Measurements from ENCODE around the gene PTGR1. TPM values are rescaled to one million over a fixed set of nuclear protein-coding genes. Genes with fewer than 3 reads are reported as not detected.

Gene PTGR1
- total and polyA plus RNA-seq, 4 experiments from 2014 or later: 0.36 to 0.55 (median 0.47) TPM; not detected in 1

DNA sequence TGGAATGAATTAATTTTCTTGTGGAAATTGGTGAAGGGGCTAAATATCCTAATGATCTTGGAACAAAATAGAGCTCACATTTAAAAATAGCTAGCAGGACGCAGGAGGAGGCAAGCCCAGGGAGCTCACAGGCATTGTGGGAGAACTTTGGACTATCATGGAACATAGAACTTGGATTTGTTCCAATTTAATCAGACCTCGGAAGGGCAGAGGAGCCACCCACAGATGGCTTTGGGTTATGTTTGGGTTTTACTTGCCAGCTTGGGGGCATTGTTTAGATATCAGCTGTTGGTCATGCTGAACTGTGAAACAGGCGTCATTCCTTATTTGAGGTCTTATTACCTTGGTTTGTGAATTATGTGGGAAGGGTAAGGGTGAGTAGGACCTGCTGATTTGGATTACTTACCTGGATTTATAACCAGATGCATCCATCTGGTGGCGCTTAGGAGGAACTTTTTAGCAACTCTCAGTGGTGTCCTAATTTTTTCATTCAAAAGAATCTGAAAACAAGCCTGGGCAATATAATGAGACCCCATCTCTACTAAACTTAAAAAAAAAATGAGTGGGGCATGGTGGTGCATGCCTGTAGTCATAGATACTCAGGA, 14.1 kb upstream of the PTGR1 start:
- no peak for DNase-seq
- no peaks in the 10 kb centered on the region for H3K27me3 ChIP-seq (ENCODE audit: insufficient read depth, low read length)
- H3K9me3 Mint-ChIP-seq: no peaks in the 10 kb centered on the region
- no peaks in the 10 kb centered on the region for H3K4me1 ChIP-seq (ENCODE audit: insufficient read depth, low read length)
- no peaks in the 10 kb centered on the region for H3K9me3 ChIP-seq (ENCODE audit: control insufficient read depth in 1 of 2, low read length in 2 of 2)
- ChIA-PET CTCF (ENCODE audit: partially characterized antibody) (interaction anchor here (2.0 kb wide), 1 partner anchor 7 kb away, joined by 11 read pairs; no protein-coding TSS in a partner anchor), POLR2A (ENCODE audit: partially characterized antibody) (no interaction called here)
- H3K27ac Mint-ChIP-seq: no peak overlapping the region
- H3K27me3 Mint-ChIP-seq: peaks cover 26 to 31% of the 10 kb centered on the region in 2 donors
- H3K36me3 Mint-ChIP-seq: no peaks in the 10 kb centered on the region
- no peaks in the 10 kb centered on the region for H3K36me3 ChIP-seq (ENCODE audit: insufficient read depth, low read length)
- intact Hi-C loops (cut with micrococcal nuclease): no loop called here
- no peaks in the 10 kb centered on the region for H3K4me1 Mint-ChIP-seq
- H3K4me3 Mint-ChIP-seq: no peak overlapping the region
- H3K27ac ChIP-seq (ENCODE audit: low read depth, low read length): no peak overlapping the region
- no peak overlapping the region for H3K4me3 ChIP-seq (ENCODE audit: low read length in 2 of 2)

DNA sequence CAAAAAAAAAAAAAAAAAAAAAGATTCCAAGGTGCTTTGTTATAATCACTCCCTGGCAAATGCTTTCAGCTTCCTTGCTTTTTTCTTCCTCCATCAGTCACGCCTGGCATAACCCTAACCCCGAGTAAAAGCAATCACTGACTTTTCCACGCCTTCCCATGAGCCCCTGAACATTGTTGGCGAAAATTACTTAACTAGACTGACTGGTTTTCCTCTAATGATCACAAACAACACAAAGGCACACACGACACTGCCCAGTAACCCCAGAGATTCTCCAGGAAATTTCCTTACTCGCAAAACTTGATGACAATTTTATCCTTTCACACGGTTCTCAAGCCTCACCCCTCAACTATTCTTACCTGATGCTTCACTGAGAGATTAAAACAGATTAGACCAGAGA, 11.4 kb upstream of the PTGR1 start:
- Histone ChIP-seq H3K36me3 (ENCODE audit: insufficient read depth, low read length) (no peaks in the 10 kb centered on the region), H3K27ac (ENCODE audit: low read depth, low read length) (no peak overlapping the region), H3K9me3 (ENCODE audit: control insufficient read depth in 1 of 2, low read length in 2 of 2) (no peaks in the 10 kb centered on the region), H3K27me3 (ENCODE audit: insufficient read depth, low read length) (no peaks in the 10 kb centered on the region), H3K4me1 (ENCODE audit: insufficient read depth, low read length) (no peaks in the 10 kb centered on the region), H3K4me3 (ENCODE audit: low read length in 2 of 2) (no peak overlapping the region)
- ChIA-PET CTCF (ENCODE audit: partially characterized antibody) (interaction anchor here (1.3 to 1.5 kb wide), 2 partner anchors 11 to 13 kb away, joined by 4 to 6 read pairs; no protein-coding TSS in a partner anchor), POLR2A (ENCODE audit: partially characterized antibody) (no interaction called here)
- Mint-ChIP-seq H3K27me3 (peaks cover 26 to 31% of the 10 kb centered on the region in 2 donors), H3K4me3 (no peak overlapping the region), H3K36me3 (no peaks in the 10 kb centered on the region), H3K4me1 (no peaks in the 10 kb centered on the region), H3K27ac (no peak overlapping the region), H3K9me3 (no peaks in the 10 kb centered on the region)
- intact Hi-C loops (cut with micrococcal nuclease): no loop called here
- DNase-seq: no peak

DNA sequence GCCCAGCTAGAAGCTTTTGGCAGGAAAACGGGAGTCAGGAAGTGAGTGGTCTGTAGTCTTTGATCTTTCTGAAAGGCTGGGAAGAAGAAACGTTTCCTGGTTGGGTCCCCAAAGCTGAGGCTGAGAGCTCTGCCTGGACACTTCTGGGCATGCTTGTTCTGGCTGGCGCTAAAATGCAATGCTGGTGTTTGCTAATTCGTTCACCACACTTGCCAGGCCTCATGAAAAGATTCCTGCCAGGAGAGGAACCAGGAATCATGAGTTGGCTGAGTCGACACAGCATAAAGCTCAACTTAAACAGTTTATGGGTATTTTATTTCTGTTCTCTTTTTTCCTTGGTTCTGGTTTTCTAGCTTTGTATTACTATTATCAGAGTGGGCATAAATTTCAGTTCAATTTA, 10.7 kb upstream of the PTGR1 start:
- no peak overlapping the region for H3K4me3 Mint-ChIP-seq
- no peaks in the 10 kb centered on the region for H3K27me3 ChIP-seq (ENCODE audit: insufficient read depth, low read length)
- peaks cover 0 to 1% (median 0%) of the 10 kb centered on the region in 4 donors for H3K4me1 Mint-ChIP-seq
- no peak overlapping the region for H3K27ac ChIP-seq (ENCODE audit: low read depth, low read length)
- no peaks in the 10 kb centered on the region for H3K36me3 ChIP-seq (ENCODE audit: insufficient read depth, low read length)
- H3K4me3 ChIP-seq (ENCODE audit: low read length in 2 of 2): no peak overlapping the region
- H3K4me1 ChIP-seq (ENCODE audit: insufficient read depth, low read length): no peaks in the 10 kb centered on the region
- ChIA-PET POLR2A (ENCODE audit: partially characterized antibody) (no interaction called here), CTCF (ENCODE audit: partially characterized antibody) (interaction anchor here (1.3 to 1.5 kb wide), 2 partner anchors 11 to 12 kb away, joined by 4 to 6 read pairs; no protein-coding TSS in a partner anchor)
- no peaks in the 10 kb centered on the region for H3K9me3 ChIP-seq (ENCODE audit: control insufficient read depth in 1 of 2, low read length in 2 of 2)
- intact Hi-C loops (cut with micrococcal nuclease): no loop called here
- H3K27ac Mint-ChIP-seq: no peak overlapping the region
- no peaks in the 10 kb centered on the region for H3K36me3 Mint-ChIP-seq
- no peaks in the 10 kb centered on the region for H3K9me3 Mint-ChIP-seq
- peaks cover 26 to 30% of the 10 kb centered on the region in 2 donors for H3K27me3 Mint-ChIP-seq
- no peak for DNase-seq

DNA sequence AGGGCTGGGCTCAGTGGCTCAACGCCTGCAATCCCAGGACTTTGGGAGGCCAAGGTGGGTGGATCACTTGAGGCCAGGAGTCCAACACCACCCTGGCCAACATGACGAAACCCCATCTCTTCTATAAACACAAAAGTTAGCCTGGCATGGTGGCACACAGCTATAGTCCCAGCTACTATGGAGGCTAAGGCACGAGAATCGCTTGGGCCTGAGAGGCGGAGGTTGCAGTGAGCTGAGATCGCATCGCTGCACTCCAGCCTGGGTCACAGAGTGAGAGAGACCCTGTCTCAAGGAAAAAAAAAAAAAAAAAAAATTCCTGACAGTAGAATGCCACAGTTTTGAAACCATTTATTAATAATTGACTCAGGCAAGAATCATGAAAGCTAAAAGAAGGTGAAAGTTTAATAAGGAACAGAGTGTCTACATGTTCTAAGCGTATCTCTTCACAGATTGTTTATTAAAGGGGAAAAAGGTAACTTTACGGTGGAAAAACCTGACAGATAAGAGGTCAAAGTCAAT, 5.7 kb upstream of the PTGR1 start:
- Mint-ChIP-seq H3K36me3 (no peaks in the 10 kb centered on the region), H3K4me1 (peaks cover 0 to 1% (median under 1%) of the 10 kb centered on the region in 4 donors), H3K27ac (no peak overlapping the region), H3K27me3 (peaks cover 13 to 23% of the 10 kb centered on the region in 2 donors), H3K9me3 (no peaks in the 10 kb centered on the region), H3K4me3 (no peak overlapping the region)
- intact Hi-C loops (cut with micrococcal nuclease): no loop called here
- CTCF ChIA-PET (ENCODE audit: partially characterized antibody): interaction anchor here (1.0 kb wide), 1 partner anchor 470 kb away, joined by 4 read pairs; no protein-coding TSS in a partner anchor
- Histone ChIP-seq H3K36me3 (ENCODE audit: insufficient read depth, low read length) (no peaks in the 10 kb centered on the region), H3K9me3 (ENCODE audit: control insufficient read depth in 1 of 2, low read length in 2 of 2) (no peaks in the 10 kb centered on the region), H3K4me1 (ENCODE audit: insufficient read depth, low read length) (no peaks in the 10 kb centered on the region), H3K27me3 (ENCODE audit: insufficient read depth, low read length) (no peaks in the 10 kb centered on the region), H3K4me3 (ENCODE audit: low read length in 2 of 2) (no peak overlapping the region), H3K27ac (ENCODE audit: low read depth, low read length) (no peak overlapping the region)
- DNase-seq: no peak
- POLR2A ChIA-PET (ENCODE audit: partially characterized antibody): interaction anchor here (0.6 kb wide), 1 partner anchor 33 kb away, joined by 3 read pairs; no protein-coding TSS in a partner anchor

DNA sequence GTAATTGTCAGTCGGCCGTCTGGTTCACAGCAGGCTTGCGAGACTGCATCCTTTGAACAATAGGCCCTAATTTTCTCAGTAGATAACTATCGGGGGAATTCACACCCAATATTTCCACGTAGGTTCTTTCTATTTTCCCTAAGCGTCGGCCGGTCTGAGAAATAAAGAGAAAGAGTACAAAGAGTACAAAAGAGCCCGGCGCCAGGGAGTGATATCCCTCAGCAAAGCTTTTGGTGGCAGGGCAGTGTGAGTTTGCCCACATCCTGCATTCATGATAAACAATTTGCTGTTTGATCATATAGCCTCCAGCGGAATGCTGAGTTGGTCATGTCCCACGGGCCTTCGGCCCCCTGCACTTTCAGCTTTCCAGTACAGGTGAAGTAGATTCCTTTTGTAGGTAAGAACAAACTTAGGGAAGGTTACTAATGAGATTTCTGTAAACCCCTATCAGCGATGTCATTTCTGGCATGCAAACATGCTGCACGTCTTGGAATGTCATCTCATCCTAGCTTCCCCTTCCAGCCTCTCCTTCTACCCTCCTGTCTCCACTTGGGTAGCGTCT, 4.7 kb upstream of the PTGR1 start:
- peaks cover 3% of the 10 kb centered on the region for H3K27me3 ChIP-seq (ENCODE audit: insufficient read depth, low read length)
- no peaks in the 10 kb centered on the region for H3K9me3 ChIP-seq (ENCODE audit: control insufficient read depth in 1 of 2, low read length in 2 of 2)
- H3K27ac ChIP-seq (ENCODE audit: low read depth, low read length): no peak overlapping the region
- Mint-ChIP-seq H3K36me3 (no peaks in the 10 kb centered on the region), H3K9me3 (no peaks in the 10 kb centered on the region), H3K27me3 (peaks cover 14 to 24% of the 10 kb centered on the region in 2 donors), H3K4me1 (peaks cover 4 to 11% (median 6%) of the 10 kb centered on the region in 4 donors), H3K4me3 (no peak overlapping the region), H3K27ac (no peak overlapping the region)
- CTCF ChIA-PET (ENCODE audit: partially characterized antibody): no interaction called here
- POLR2A ChIA-PET (ENCODE audit: partially characterized antibody): no interaction called here
- intact Hi-C loops (cut with micrococcal nuclease): no loop called here
- peaks cover 7% of the 10 kb centered on the region for H3K4me1 ChIP-seq (ENCODE audit: insufficient read depth, low read length)
- DNase-seq: no peak
- H3K36me3 ChIP-seq (ENCODE audit: insufficient read depth, low read length): no peaks in the 10 kb centered on the region
- no peak overlapping the region for H3K4me3 ChIP-seq (ENCODE audit: low read length in 2 of 2)

DNA sequence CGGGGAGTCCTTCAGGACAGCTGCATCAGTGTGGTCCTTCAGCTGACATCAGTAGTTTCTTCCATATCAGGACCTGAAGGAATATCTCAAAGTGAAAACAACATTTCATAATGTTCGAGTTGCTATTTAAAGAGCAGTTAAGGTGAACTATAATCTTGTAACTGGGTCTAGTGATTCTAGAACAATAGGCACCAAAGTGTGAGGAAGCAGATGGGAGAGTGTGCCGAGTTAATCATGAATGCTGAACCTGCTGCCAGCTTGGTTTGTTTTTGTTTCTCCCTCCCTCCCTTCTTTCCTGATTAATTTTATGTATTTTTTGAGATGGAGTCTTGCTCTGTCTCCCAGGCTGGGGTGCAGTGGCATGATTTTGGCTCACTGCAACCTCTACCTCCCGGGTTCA, 3.6 kb upstream of the PTGR1 start:
- Histone ChIP-seq H3K27me3 (ENCODE audit: insufficient read depth, low read length) (peaks cover 6% of the 10 kb centered on the region), H3K9me3 (ENCODE audit: control insufficient read depth in 1 of 2, low read length in 2 of 2) (no peaks in the 10 kb centered on the region), H3K4me1 (ENCODE audit: insufficient read depth, low read length) (peaks cover 15% of the 10 kb centered on the region), H3K4me3 (ENCODE audit: low read length in 2 of 2) (no peak overlapping the region), H3K36me3 (ENCODE audit: insufficient read depth, low read length) (no peaks in the 10 kb centered on the region), H3K27ac (ENCODE audit: low read depth, low read length) (no peak overlapping the region)
- intact Hi-C loops (cut with micrococcal nuclease): no loop called here
- H3K4me3 Mint-ChIP-seq: no peak overlapping the region
- no peaks in the 10 kb centered on the region for H3K36me3 Mint-ChIP-seq
- DNase-seq: no peak
- no peaks in the 10 kb centered on the region for H3K9me3 Mint-ChIP-seq
- ChIA-PET POLR2A (ENCODE audit: partially characterized antibody) (no interaction called here), CTCF (ENCODE audit: partially characterized antibody) (interaction anchor here (1.3 kb wide), 1 partner anchor 18 kb away, joined by 4 read pairs; no protein-coding TSS in a partner anchor)
- peaks cover 10 to 22% (median 12%) of the 10 kb centered on the region in 4 donors for H3K4me1 Mint-ChIP-seq
- H3K27me3 Mint-ChIP-seq: peaks cover 17 to 28% of the 10 kb centered on the region in 2 donors
- H3K27ac Mint-ChIP-seq: no peak overlapping the region

DNA sequence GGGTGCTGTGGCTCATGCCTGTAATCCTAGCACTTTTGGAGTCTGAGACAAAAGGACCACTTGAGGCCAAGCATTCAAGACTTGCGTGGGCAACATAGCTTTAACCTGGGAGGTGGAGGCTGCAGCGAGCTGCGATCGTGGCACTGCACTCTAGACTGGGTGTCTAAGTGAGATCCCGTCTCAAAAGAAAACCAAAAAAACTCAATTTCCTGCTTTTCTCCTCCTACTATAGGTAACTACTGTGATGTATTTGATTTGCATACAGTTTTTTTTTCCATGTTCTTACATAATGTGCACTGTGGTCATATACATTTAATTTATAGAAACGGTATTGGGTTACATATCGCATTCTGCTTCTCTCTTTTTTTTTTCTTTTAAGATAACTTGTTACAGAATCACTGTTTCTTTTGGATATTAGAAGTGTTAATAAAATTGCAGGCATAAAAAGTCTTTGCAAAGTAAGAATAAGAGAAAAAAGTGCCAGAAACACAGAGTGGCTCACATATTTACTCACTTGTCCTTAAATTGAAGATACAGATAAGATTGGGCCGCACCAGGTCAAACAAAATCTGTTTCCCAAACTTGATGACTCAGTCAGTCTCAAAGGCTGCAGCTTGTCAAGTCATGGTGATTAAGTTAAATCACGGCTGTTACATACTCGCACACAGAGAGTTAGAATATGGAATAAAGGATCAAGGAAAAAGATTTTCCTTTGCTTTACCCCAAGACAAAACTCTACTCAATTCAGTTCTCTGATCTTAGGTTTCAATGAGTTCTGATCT, 2.0 kb upstream of the PTGR1 start:
- Mint-ChIP-seq H3K4me3 (peak overlapping the region in 2 of 8 donors; percentile 52 to 56), H3K36me3 (no peaks in the 10 kb centered on the region), H3K27me3 (peaks cover 19 to 27% of the 10 kb centered on the region in 2 donors), H3K9me3 (no peaks in the 10 kb centered on the region), H3K27ac (no peak overlapping the region), H3K4me1 (peaks cover 10 to 29% (median 17%) of the 10 kb centered on the region in 4 donors)
- no peaks in the 10 kb centered on the region for H3K36me3 ChIP-seq (ENCODE audit: insufficient read depth, low read length)
- DNase-seq: peak in 1 of 5 donors; percentile 11
- no peaks in the 10 kb centered on the region for H3K9me3 ChIP-seq (ENCODE audit: control insufficient read depth in 1 of 2, low read length in 2 of 2)
- H3K4me3 ChIP-seq (ENCODE audit: low read length in 2 of 2): no peak overlapping the region
- peaks cover 8% of the 10 kb centered on the region for H3K27me3 ChIP-seq (ENCODE audit: insufficient read depth, low read length)
- H3K27ac ChIP-seq (ENCODE audit: low read depth, low read length): no peak overlapping the region
- ChIA-PET POLR2A (ENCODE audit: partially characterized antibody) (no interaction called here), CTCF (ENCODE audit: partially characterized antibody) (no interaction called here)
- intact Hi-C loops (cut with micrococcal nuclease): no loop called here
- peaks cover 21% of the 10 kb centered on the region for H3K4me1 ChIP-seq (ENCODE audit: insufficient read depth, low read length)

Measured in CD4-positive, alpha-beta memory T cell (primary cell).